SJCRH30 (cell line): ENCODE results near the gene KCNA1. TPM values are rescaled to one million over a fixed set of nuclear protein-coding genes. Genes with fewer than 3 reads are reported as not detected.

Source experiments
- DNase-seq, 2 experiments: peaks; one replicate each; pipeline ENCODE4 v3.0.0-alpha.2; 2015 to 2020
- H3K27ac ChIP-seq: fragments of 250-450 bp; sonication (Bioruptor Pico); 2 replicates; pipeline ENCODE4 v1.5.1; 2020; ENCODE audit warnings: mild to moderate bottlenecking, moderate library complexity
- H3K27me3 ChIP-seq: fragments of 250-450 bp; sonication (Bioruptor Pico); 2 replicates; pipeline ENCODE4 v1.5.1; 2020; ENCODE audit warnings: mild to moderate bottlenecking, moderate library complexity
- H3K36me3 ChIP-seq: fragments of 250-450 bp; sonication (Bioruptor Pico); 2 replicates; pipeline ENCODE4 v1.5.1; 2020; ENCODE audit warnings: mild to moderate bottlenecking, moderate library complexity
- H3K4me1 ChIP-seq: fragments of 250-450 bp; sonication (Bioruptor Pico); 2 replicates; pipeline ENCODE4 v1.5.1; 2020; ENCODE audit warnings: mild to moderate bottlenecking, moderate library complexity
- H3K4me3 ChIP-seq: fragments of 250-450 bp; sonication (Bioruptor Pico); 2 replicates; pipeline ENCODE4 v1.5.1; 2020; ENCODE audit warnings: mild to moderate bottlenecking, moderate library complexity
- H3K9me3 ChIP-seq: fragments of 250-450 bp; sonication (Bioruptor Pico); replicated peaks from 2 replicates; pipeline ENCODE4 v1.5.1; 2020; ENCODE audit warnings: mild to moderate bottlenecking, moderate library complexity
- total RNA-seq: library from RNA; depleted of rRNA; stranded (reverse); fragments of >200 nt; shearing (Covaris generic); gene quantifications from 2 replicates; pipeline ENCODE4 v1.2.3, GENCODE V29; 2014; rRNA removed

Gene KCNA1
- total RNA-seq, 1 experiment from 2014 or later = not detected

DNA sequence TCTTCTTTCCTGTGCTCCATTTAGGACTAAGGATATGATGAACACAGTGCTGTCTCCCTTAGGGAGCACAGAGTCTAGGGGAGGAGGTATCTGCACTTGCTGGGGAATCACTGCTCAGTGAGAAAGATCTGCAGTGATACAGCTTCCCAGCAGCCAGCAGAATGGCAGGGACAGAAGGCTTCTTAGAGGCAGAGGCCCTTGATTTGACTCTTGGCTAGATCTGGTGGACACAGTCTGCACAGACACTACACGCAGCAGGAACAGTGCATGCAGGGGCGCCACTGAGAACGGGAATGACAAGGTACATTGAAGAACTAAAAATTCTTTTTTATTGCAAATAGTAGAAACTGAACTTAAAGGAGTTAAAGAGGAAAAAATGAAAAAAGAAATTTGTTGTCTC lies 51.6 kb downstream of the KCNA1 start:
- no peak overlapping the region for H3K4me3 ChIP-seq
- no peak for DNase-seq
- H3K36me3 ChIP-seq = no peaks in the 10 kb centered on the region
- H3K9me3 ChIP-seq = no peaks in the 10 kb centered on the region
- H3K27me3 ChIP-seq = peaks cover 27% of the 10 kb centered on the region
- no peak overlapping the region for H3K27ac ChIP-seq
- no peaks in the 10 kb centered on the region for H3K4me1 ChIP-seq

DNA sequence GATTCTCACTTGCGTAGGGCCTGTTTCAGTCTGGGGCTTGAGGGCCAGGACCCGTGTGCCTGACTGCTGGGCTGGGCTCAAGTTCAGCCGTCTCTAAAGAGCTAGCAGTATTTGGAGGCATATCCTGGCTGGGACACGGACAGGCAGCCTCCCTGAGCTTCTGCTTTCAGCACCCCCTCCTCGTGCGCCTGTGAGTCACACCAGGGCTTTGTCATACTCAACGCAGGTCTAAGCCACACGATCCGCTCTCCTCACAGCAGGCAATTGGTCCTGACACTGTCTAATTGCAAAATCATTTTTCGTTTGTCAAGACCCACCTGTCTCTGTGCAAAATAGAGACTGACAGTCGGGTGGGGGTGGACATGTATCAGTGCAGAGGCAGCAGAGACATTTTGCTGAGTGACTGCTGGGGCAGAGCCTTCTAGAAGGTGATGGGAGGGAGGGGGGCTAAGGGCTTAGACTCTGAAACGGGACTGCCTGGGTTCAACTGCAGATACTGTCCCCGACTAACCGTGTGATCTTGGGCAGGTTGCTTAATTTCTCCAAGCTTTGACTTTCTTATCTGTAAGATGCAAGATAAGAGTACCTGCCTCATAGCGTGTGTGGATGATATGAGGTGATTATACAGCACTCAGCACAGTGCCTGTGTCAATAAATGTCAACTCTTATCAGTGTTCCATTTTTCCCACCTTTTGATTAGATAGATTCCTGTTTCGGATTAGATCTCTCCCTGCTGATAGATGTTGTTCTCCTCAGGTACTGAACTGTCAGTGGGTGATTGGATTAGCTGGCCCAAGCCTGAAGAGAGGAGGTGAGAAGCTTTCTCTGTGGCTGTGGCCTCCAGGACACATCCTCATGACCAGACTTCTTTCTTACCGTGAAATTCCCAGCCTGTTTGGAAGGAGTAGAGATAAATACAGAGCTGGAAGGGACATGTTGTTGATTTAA lies 53.1 kb downstream of the KCNA1 start:
- peaks cover 30% of the 10 kb centered on the region; the same call in 1 of the 2 replicates for H3K27me3 ChIP-seq
- no peaks in the 10 kb centered on the region for H3K4me1 ChIP-seq
- H3K36me3 ChIP-seq = no peaks in the 10 kb centered on the region
- no peak overlapping the region for H3K27ac ChIP-seq
- no peak overlapping the region for H3K4me3 ChIP-seq
- H3K9me3 ChIP-seq = no peaks in the 10 kb centered on the region
- DNase-seq = no peak

Other genes with a start within 250 kb of the KCNA1 start
- 0.10 TPM in 1 of 2 replicates, not detected in the other for gene GALNT8, start 189.5 kb upstream of the KCNA1 start, total RNA-seq
- not detected in 2 replicates for gene KCNA5, start 134.0 kb downstream of the KCNA1 start, total RNA-seq